SK-N-SH (cell line): ENCODE results near the gene SLC13A4. TPM values are rescaled to one million over a fixed set of nuclear protein-coding genes. Genes with fewer than 3 reads are reported as not detected.

Source experiments
- CTCF ChIA-PET: fragments of 300-600, 350-600 bp; formaldehyde crosslinking; extraction: SDS; loops from one replicate; lab custom pipeline; 2021; lab: Yijun Ruan, JAX
- POLR2A ChIA-PET: fragments of 350-600 bp; sonication (Branson Sonifier 250); formaldehyde crosslinking; extraction: SDS; loops from one replicate; lab custom pipeline; 2020; ENCODE audit warnings: antibody characterized with exemption, inconsistent platforms; lab: Yijun Ruan, JAX
- DNase-seq: peaks from one replicate; pipeline ENCODE4 v3.0.0; 2012
- H2AFZ ChIP-seq: fragments of 200-600 bp; sonication (generic); 2 replicates; pipeline ENCODE4 v1.8.1; 2016; ENCODE audit warnings: antibody characterized with exemption, mild to moderate bottlenecking, low read depth
- H3F3A ChIP-seq: fragments of 200-600 bp; sonication (generic); replicated peaks from 2 replicates; pipeline ENCODE3; 2016; ENCODE audit warnings: antibody characterized with exemption, mild to moderate bottlenecking; ENCODE audit not compliant: insufficient read depth
- H3K27ac ChIP-seq, 2 experiments: fragments of 200-500 bp in 1 of 2; fragments of 200-600 bp in 1 of 2; sonication (Bioruptor generic) in 1 of 2; sonication (generic), shearing (Covaris generic) in 1 of 2; 2 replicates each; pipeline versions ENCODE4 v1.5.1 to v1.6.1; 2014 to 2016; ENCODE audit warnings: low read depth in 2 of 2, inconsistent platforms in 1 of 2, low read length in 1 of 2, mild to moderate bottlenecking in 1 of 2, mixed read lengths in 1 of 2
- H3K27me3 ChIP-seq: fragments of 200-600 bp; sonication (generic), shearing (Covaris generic); 2 replicates; pipeline ENCODE4 v1.6.1; 2016; ENCODE audit warnings: mixed run types; ENCODE audit not compliant: insufficient read depth
- H3K36me3 ChIP-seq, 2 experiments: fragments of 200-500 bp in 1 of 2; fragments of 200-600 bp in 1 of 2; sonication (Bioruptor generic) in 1 of 2; sonication (generic) in 1 of 2; replicated peaks in 1 of 2; 2 replicates each; pipeline versions ENCODE3 to v1.5.1; 2014 to 2016; ENCODE audit warnings: low read length in 1 of 2, mild to moderate bottlenecking in 1 of 2; ENCODE audit not compliant: insufficient read depth in 2 of 2, control insufficient read depth in 1 of 2
- H3K4me1 ChIP-seq, 2 experiments: fragments of 200-500 bp in 1 of 2; fragments of 200-600 bp in 1 of 2; sonication (Bioruptor generic) in 1 of 2; sonication (generic), shearing (Covaris generic) in 1 of 2; 2 replicates each; pipeline versions ENCODE4 v1.5.1 to v1.6.1; 2014 to 2016; ENCODE audit warnings: low read depth in 1 of 2, low read length in 1 of 2, mixed run types in 1 of 2; ENCODE audit not compliant: insufficient read depth in 2 of 2, control insufficient read depth in 1 of 2
- H3K4me2 ChIP-seq: fragments of 200-600 bp; sonication (generic), shearing (Covaris generic); 2 replicates; pipeline ENCODE4 v1.6.1; 2017; ENCODE audit warnings: mixed run types
- H3K4me3 ChIP-seq, 2 experiments: fragments of 200-500 bp in 1 of 2; fragments of 200-600 bp in 1 of 2; sonication (Bioruptor generic) in 1 of 2; sonication (generic), shearing (Covaris generic) in 1 of 2; 2 replicates each; pipeline versions ENCODE4 v1.5.1 to v1.8.1; 2014 to 2016; ENCODE audit warnings: low read depth in 2 of 2, inconsistent platforms in 1 of 2, low read length in 1 of 2, mild to moderate bottlenecking in 1 of 2, mixed read lengths in 1 of 2, moderate library complexity in 1 of 2
- H3K79me2 ChIP-seq: fragments of 200-600 bp; sonication (generic); 2 replicates; pipeline ENCODE4 v1.8.1; 2017; ENCODE audit warnings: mild to moderate bottlenecking; ENCODE audit not compliant: insufficient read depth
- H3K9ac ChIP-seq: fragments of 200-600 bp; sonication (generic); 2 replicates; pipeline ENCODE4 v1.6.1; 2017; ENCODE audit warnings: mixed run types
- H3K9me2 ChIP-seq: fragments of 200-600 bp; sonication (generic); 2 replicates; pipeline ENCODE4 v1.6.1; 2017; ENCODE audit warnings: mixed run types
- H3K9me3 ChIP-seq: fragments of 200-600 bp; sonication (generic); 2 replicates; pipeline ENCODE4 v1.6.1; 2017; ENCODE audit warnings: mixed run types, mild to moderate bottlenecking, moderate library complexity
- H4K20me1 ChIP-seq: fragments of 200-600 bp; sonication (generic); 2 replicates; pipeline ENCODE4 v1.6.1; 2017; ENCODE audit warnings: mild to moderate bottlenecking, mixed run types; ENCODE audit not compliant: insufficient read depth
- ELF1 ChIP-seq: IDR thresholded peaks from 2 replicates; pipeline ENCODE4 v1.4.0; 2012
- EZH2phosphoT487 ChIP-seq: fragments of 200-600 bp; sonication (generic); IDR thresholded peaks from 2 replicates; pipeline ENCODE4 v1.6.1; 2017; ENCODE audit warnings: low read depth, mixed run types, mild to moderate bottlenecking, antibody characterized with exemption, moderate library complexity, borderline replicate concordance
- FOSL2 ChIP-seq: IDR thresholded peaks from 2 replicates; pipeline ENCODE4 v1.4.0; 2012; ENCODE audit warnings: low read depth, mild to moderate bottlenecking, moderate library complexity, borderline replicate concordance
- FOXJ3 ChIP-seq: sonication (generic); formaldehyde crosslinking; IDR thresholded peaks from 2 replicates; pipeline ENCODE4 v1.5.1; 2020; ENCODE audit warnings: mild to moderate bottlenecking, missing genetic modification reagents
- GABPA ChIP-seq: IDR thresholded peaks from 2 replicates; pipeline ENCODE4 v1.4.0; 2012; ENCODE audit warnings: low read depth, mild to moderate bottlenecking
- JUND ChIP-seq: IDR thresholded peaks from 2 replicates; pipeline ENCODE4 v1.4.0; 2012
- MAX ChIP-seq: IDR thresholded peaks from 2 replicates; pipeline ENCODE4 v1.4.0; 2012; ENCODE audit warnings: low read depth
- MEF2A ChIP-seq: IDR thresholded peaks from 2 replicates; pipeline ENCODE4 v1.4.0; 2012; ENCODE audit warnings: low read depth, borderline replicate concordance
- MXI1 ChIP-seq: IDR thresholded peaks from 2 replicates; pipeline ENCODE4 v1.6.1; 2012; ENCODE audit warnings: mild to moderate bottlenecking, low read depth, low read length, improper control_type of control experiment
- NFIC ChIP-seq: IDR thresholded peaks from 2 replicates; pipeline ENCODE4 v1.4.0; 2012; ENCODE audit warnings: borderline replicate concordance
- NRF1 ChIP-seq: IDR thresholded peaks from 2 replicates; pipeline ENCODE4 v1.6.1; 2012; ENCODE audit warnings: low read depth, mild to moderate bottlenecking, low read length
- RAD21 ChIP-seq: IDR thresholded peaks from 2 replicates; pipeline ENCODE4 v1.6.1; 2012; ENCODE audit warnings: mild to moderate bottlenecking, low read length
- REST ChIP-seq: IDR thresholded peaks from 2 replicates; pipeline ENCODE4 v1.6.1; 2012; ENCODE audit warnings: mild to moderate bottlenecking, low read depth, low read length, moderate library complexity
- RFX5 ChIP-seq: IDR thresholded peaks from 2 replicates; pipeline ENCODE4 v1.6.1; 2012; ENCODE audit warnings: mild to moderate bottlenecking, improper control_type of control experiment, low read length
- RXRA ChIP-seq: IDR thresholded peaks from 2 replicates; pipeline ENCODE4 v1.4.0; 2012; ENCODE audit warnings: low read depth, mild to moderate bottlenecking, borderline replicate concordance
- SIN3A ChIP-seq: IDR thresholded peaks from 2 replicates; pipeline ENCODE4 v1.6.1; 2012; ENCODE audit warnings: low read depth, mild to moderate bottlenecking, low read length, moderate library complexity, borderline replicate concordance
- TAF1 ChIP-seq: IDR thresholded peaks from 2 replicates; pipeline ENCODE4 v1.6.1; 2012; ENCODE audit warnings: low read depth, mild to moderate bottlenecking, low read length, moderate library complexity, borderline replicate concordance
- TCF12 ChIP-seq: IDR thresholded peaks from 2 replicates; pipeline ENCODE4 v1.4.0; 2012
- TEAD4 ChIP-seq: IDR thresholded peaks from 2 replicates; pipeline ENCODE4 v1.4.0; 2012; ENCODE audit warnings: mild to moderate bottlenecking, borderline replicate concordance; ENCODE audit not compliant: insufficient read depth
- USF1 ChIP-seq: IDR thresholded peaks from 2 replicates; pipeline ENCODE4 v1.4.0; 2012; ENCODE audit warnings: low read depth, borderline replicate concordance
- YY1 ChIP-seq: IDR thresholded peaks from 2 replicates; pipeline ENCODE4 v1.4.0; 2012; ENCODE audit warnings: low read depth, mild to moderate bottlenecking
- ZBTB33 ChIP-seq: IDR thresholded peaks from 2 replicates; pipeline ENCODE4 v1.4.0; 2012; ENCODE audit warnings: low read depth, borderline replicate concordance
- WGBS: methylation state at CpG from one replicate; pipeline ENCODE4 v1.1.6; 2017; ENCODE audit warnings: low lambda C conversion rate; 5-methylcytosine and 5-hydroxymethylcytosine counted together
- polyA plus RNA-seq, 3 experiments: library from polyadenylated mRNA; depleted of rRNA; stranded (reverse); fragments of >200 nt; gene quantifications; 2 replicates each; pipeline ENCODE4 v1.2.3, GENCODE V29; 2012

The SLC13A4 gene
- polyA plus RNA-seq, 1 of the 3 experiments (the other 2 are of a cell fraction), result 0.30 TPM

GRCh38 chr7:135747366-135747765 lies 19.4 kb upstream of the SLC13A4 start:
- Histone ChIP-seq H3K4me3 (no peak overlapping the region), H3K27ac (no peak overlapping the region)
- TF ChIP-seq EZH2phosphoT487, result no peak
- TF ChIP-seq MXI1, result no peak
- TF ChIP-seq MEF2A, result no peak
- no peak for TF ChIP-seq NFIC
- TF ChIP-seq GABPA, result no peak
- no peak for TF ChIP-seq NRF1
- no peak for TF ChIP-seq USF1
- no peak for TF ChIP-seq TCF12
- no peak for TF ChIP-seq RAD21
- TF ChIP-seq ELF1, result no peak
- no peak for TF ChIP-seq TEAD4
- no peak for TF ChIP-seq RXRA
- no peak for TF ChIP-seq SIN3A
- no peak for TF ChIP-seq TAF1
- TF ChIP-seq YY1, result no peak
- TF ChIP-seq MAX, result no peak
- no peak for TF ChIP-seq FOXJ3 (CRISPR knock-in tag)
- TF ChIP-seq, all 33 proteins: peak for 0
- POLR2A ChIA-PET, result no interaction called here
- no peak for DNase-seq
- Histone ChIP-seq H2AFZ (no peak overlapping the region), H3K9ac (no peak overlapping the region), H3K27me3 (no peaks in the 10 kb centered on the region), H4K20me1 (no peaks in the 10 kb centered on the region), H3K4me1 (peaks cover 0 to 20% of the 10 kb centered on the region in 2 experiments; a peak in 2 of 4 replicates), H3K9me3 (no peaks in the 10 kb centered on the region), H3K9me2 (no peaks in the 10 kb centered on the region), H3F3A (peaks cover 34% of the 10 kb centered on the region), H3K36me3 (no peaks in the 10 kb centered on the region), H3K4me2 (no peak overlapping the region), H3K79me2 (no peaks in the 10 kb centered on the region)
- 96% methylated on average over 8 of the region's 8 CpGs for WGBS
- CTCF ChIA-PET, result interaction anchor here (1.3 kb wide), 1 partner anchor 11 kb away, joined by 4 read pairs; no protein-coding TSS in a partner anchor

- CTCF ChIA-PET, result no interaction called here
- H3F3A ChIP-seq, result peaks cover 34% of the 10 kb centered on the region
- H4K20me1 ChIP-seq, result no peaks in the 10 kb centered on the region
- POLR2A ChIA-PET, result no interaction called here
- H3K4me1 ChIP-seq, result peaks cover 0 to 20% of the 10 kb centered on the region in 2 experiments; a peak in 2 of 4 replicates
- H3K4me2 ChIP-seq, result peak overlapping the region; percentile 42
- H3K36me3 ChIP-seq, result no peaks in the 10 kb centered on the region
- no peaks in the 10 kb centered on the region for H3K9me2 ChIP-seq
- 28% methylated on average over 9 of the region's 9 CpGs for WGBS
- peak overlapping the region; percentile 84 for H2AFZ ChIP-seq
- no peak overlapping the region for H3K4me3 ChIP-seq
- peak overlapping the region; percentile 31; the same call in 1 of the 2 replicates for H3K9ac ChIP-seq
- DNase-seq, result no peak
- peak overlapping the region; percentile 4 to 85; a peak in 3 of 4 replicates for H3K27ac ChIP-seq
- H3K9me3 ChIP-seq, result no peaks in the 10 kb centered on the region
- no peaks in the 10 kb centered on the region for H3K79me2 ChIP-seq
- H3K27me3 ChIP-seq, result no peaks in the 10 kb centered on the region
- TF ChIP-seq JUND (peak; percentile 84), RXRA (peak; percentile 94), RFX5 (no peak), ELF1 (peak; percentile 73), ZBTB33 (no peak), NFIC (peak; percentile 60), MAX (peak; percentile 56; the same call in 1 of the 2 replicates), REST (no peak), GABPA (peak; percentile 74), FOSL2 (peak; percentile 90)
These were observed 17.8 kb upstream of the SLC13A4 start for GRCh38 chr7:135745703-135746312.
